NCI-H187 (cell line): Measurements from ENCODE around the gene WFDC12.
"Not testable (repeated sequence)": the region's sequence is repeated elsewhere in the genome, so short reads cannot be mapped to it uniquely, and the experiment has no call there.

ENCODE experiments used
- DNase-seq, 2 experiments: peaks; one replicate each; lab custom pipeline; 2025; lab: John Stamatoyannopoulos, UW

The WFDC12 gene, protein sequence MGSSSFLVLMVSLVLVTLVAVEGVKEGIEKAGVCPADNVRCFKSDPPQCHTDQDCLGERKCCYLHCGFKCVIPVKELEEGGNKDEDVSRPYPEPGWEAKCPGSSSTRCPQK

DNA sequence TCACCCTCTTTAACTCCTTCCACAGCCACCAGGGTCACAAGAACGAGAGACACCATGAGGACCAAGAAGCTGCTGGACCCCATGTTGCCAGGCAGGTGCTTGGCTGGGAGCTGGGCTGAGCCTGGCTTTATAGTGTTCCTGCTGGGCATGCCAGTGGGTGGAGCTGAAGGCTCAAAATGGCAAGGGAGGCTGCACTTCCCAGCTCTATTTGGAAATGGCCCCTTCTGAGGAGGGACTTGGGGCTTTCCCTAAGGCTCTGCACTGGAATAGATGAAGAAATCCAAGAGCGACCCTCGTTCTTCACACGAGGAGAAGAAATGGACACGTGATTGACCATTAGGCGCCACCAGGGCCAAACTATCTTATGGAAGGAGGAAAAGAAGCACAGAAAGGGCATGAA, at the start of gene WFDC12:
Gene WFDC12 (minus strand): TSS at position 101 of the 400 bp plus-strand sequence. CDS start 18 bp downstream, at position 83.
- DNase-seq, result no peak

GRCh38 chr20:45173522-45173921, 49.3 kb upstream of the WFDC12 start:
- DNase-seq, result no peak

GRCh38 chr20:45164906-45165305, 40.6 kb upstream of the WFDC12 start:
- DNase-seq, result no peak

- DNase-seq, result no peak
Measured at GRCh38 chr20:45163083-45163803, 39.0 kb upstream of the WFDC12 start.

DNA sequence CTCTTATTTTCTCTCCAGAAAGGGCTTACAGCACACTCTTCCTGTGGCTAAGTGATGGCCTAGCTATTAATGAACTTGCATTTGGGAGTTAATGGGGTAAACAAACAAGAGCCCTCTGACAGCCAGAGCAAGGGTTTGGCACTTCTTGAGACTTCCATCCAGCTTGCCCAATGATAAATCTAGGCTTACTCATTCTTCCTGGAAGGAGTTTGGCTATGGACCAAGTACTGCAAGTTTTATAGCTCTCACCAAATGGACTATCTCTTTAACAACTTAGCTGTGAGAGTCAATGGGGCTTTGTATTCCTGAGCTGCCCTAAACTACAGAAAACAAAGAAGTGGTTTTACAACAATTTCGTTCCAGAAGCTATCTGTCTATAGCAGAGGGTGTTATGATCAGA, 33.7 kb upstream of the WFDC12 start:
- DNase-seq, result no peak

DNA sequence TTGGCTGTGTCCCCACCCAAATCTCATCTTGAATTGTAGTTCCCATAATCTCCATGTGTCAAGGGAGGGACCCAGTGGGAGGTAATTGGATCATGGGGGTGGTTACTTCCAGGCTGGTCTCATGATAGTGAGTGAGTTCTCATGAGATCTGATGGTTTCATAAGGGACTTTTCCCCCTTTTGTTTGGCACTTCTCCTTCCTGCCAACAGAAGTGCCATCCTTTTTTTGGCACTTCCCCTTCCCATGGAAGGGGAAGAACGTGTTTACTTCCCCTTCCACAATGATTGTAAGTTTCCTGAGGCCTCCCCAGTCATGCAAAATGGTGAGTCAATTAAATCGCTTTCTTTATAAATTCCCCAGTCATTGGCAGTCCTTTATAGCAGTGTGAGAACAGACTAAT, 32.4 kb upstream of the WFDC12 start:
- no peak for DNase-seq

- DNase-seq, result not testable (repeated sequence)
Measured at GRCh38 chr20:45154794-45155193, 30.5 kb upstream of the WFDC12 start.

DNA sequence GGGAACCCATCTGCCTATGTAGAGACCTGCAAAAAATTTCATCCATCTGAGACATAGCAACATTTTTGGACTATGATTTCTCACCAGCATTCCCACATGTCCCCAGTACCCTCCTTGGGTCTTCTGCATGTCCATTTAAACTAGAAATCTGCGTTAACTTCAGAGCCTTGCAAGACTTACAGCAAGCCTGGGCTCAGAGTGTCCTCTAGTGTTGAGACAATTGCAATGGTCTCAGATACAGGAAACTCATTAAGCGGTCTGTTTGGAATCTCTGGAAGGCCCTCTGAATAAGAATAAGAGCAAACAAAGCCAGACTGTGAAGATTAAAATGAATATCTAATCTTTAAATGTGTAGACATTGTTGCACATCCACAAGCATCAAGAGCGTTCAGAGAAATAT, 29.9 kb upstream of the WFDC12 start:
- DNase-seq, result no peak

DNA sequence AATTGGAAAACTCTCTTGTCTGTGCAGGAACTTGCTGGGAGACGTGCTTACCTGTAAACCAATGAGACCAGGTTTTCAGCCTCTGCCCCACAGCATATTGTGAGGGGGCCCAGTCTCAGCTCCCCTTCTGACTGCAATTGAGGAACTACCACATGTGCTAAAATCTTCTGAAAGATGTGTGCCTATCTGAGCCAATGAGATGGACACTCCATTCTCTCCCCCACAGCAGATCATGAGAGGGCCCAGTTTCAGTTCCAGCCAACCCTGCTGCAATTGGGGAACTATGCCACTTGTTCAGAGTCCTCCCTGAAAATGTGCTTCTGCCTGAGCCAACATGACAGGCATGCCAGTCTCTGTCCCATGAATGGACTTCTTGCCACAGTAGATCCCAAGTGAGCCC, 29.5 kb upstream of the WFDC12 start:
- no peak for DNase-seq

DNA sequence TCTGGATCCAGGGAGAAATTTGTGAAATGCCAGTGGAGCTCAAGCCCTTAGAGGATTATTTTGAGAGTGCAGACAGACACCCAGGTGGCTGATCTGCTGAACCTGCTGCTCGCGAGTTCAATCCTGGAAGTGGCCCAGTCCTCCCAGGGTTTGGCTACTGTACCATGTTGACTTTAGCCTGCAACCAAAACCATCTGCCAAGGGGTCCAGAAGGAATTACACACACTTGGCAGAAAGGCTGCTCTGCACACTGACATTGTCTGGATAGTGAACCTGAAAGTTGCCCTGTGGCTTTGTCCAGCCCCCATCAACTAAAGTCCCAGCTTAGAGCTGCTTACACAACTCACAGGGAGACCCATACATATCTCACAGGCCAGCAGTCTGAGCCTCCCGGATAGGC, 28.9 kb upstream of the WFDC12 start:
- no peak for DNase-seq

DNA sequence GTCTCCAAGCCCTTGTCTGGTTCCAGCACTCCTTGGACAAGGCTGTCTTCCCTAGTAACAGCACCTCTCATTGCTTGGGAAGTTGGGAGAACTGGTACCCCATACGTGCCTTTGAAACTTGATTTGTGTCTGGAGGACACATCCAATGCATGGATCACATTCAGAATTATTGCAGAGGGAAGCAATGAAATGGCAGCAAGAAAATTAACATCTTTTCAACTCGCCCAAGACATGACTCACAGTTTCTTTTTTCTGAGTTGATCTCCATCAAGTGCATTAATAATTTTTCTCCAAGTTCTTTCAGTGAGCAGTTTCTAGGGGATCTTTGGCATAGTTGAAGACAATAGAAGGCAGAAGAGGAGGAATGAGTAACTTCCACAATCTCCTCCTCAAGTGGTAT, 28.1 kb upstream of the WFDC12 start:
- no peak for DNase-seq

GRCh38 chr20:45149062-45149461, 24.8 kb upstream of the WFDC12 start:
- DNase-seq, result no peak

GRCh38 chr20:45140836-45141235, 16.6 kb upstream of the WFDC12 start:
- no peak for DNase-seq

DNA sequence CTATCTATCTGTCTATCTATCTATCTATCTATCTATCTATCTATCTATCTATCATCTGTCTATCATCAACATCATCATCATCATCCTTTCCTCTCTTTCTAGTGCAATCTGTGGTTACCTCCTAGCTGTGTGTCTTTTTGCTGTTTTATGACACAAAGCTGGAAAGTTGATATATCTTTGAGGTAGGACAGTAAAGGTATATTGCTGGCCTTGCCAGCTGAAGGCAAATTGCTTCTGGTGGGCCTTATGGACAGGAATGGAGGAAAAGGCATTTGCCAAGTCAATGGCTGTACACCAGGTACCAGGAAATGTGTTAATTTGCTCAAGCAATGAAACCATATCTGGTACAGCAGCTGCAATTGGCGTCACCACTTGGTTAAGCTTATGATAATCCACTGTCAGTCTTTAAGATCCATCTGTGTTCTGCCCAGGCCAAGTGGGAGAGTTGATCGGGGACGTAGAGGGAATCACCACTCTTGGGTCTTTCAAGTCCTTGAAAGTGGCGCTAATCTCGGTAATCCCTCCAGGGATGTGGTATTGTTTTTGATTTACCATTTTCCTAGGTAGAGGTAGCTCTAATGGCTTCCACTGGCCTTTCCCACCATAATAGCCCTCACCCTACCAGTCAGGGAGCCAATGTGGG, 15.6 kb upstream of the WFDC12 start:
- not testable (repeated sequence) for DNase-seq

DNA sequence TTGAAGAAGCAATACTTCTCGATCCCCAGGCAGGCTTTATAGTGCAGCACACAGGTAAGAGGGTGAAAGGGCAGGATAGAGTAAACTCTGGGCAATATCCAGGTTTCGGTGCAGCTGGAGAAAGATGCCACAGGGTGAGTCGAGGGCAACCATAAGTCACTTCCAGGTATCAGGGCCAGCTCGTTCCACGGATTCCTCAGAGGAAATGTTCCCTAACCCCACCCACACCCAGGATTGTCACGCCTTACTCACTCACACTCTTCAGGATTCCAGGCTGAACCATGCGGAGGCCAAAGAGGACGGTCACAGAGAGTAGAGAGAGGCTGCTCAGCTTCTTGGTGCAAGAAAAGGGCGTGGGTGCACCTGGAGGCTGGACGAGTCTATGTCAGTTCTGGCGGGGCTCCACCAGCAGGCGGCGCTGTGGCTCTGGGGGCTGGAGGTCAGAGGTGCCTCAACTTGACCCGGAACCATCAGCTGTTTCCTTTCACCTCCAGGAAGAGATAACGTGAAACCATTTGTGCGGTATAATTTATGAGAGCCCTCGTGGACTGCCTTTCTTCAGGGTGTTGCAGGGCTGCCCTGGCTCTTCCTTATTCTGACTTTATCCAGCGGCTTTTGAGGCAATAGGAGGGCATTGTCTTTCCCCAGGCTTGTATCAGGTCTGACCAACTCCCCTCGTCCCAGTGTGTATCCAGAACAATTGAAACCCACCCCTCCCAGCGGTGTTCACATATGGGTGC, 14.5 kb upstream of the WFDC12 start:
- peak in 1 of 2 experiments; percentile 6 for DNase-seq

- no peak for DNase-seq
Measured at GRCh38 chr20:45136911-45137310, 12.6 kb upstream of the WFDC12 start.

- DNase-seq, result no peak
Measured at GRCh38 chr20:45128099-45128498, 3.8 kb upstream of the WFDC12 start.

- DNase-seq, result no peak
Measured at GRCh38 chr20:45121388-45121787, 2.9 kb downstream of the WFDC12 start.

- no peak for DNase-seq
Measured at GRCh38 chr20:45119556-45120266, 4.6 kb downstream of the WFDC12 start.

DNA sequence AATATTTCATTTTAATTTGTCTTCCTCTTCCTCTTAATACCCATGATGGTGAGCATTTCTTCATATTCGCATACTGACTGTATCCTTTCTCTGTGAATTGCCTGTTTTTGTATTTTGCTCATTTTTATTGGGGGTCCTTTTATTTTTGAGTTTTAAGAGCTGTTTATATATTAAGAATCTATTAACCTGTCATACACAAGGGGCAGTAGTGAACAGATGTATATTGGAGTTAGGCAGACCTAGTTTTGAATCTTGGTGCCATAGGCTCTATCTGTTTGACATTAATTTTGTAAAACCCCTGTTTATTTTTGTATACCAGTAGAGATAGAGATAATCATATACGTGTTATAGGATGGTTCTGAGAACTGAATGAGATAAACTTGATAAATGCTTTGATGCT, 6.2 kb downstream of the WFDC12 start:
- DNase-seq, result no peak

GRCh38 chr20:45117581-45117980, 6.7 kb downstream of the WFDC12 start:
- DNase-seq, result no peak

DNA sequence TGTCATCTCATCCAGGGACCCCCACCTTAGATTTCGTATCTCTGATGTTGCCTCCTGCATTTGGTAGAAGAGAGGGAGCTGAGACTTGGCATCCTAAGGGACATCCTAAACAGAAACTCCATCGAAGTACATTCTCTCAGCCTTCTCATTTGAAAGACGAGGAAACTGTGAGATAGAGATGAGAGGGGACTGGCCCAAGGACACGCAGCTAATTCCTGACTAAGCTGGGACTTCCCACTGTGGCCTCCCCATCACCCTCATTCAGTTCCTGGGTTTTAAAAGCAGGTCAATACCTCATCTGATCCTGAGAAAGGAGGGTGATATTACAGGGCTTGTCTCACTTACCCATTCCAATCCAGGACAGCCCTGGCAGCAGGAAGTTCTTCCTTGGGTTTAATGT, 8.4 kb downstream of the WFDC12 start:
- no peak for DNase-seq
